ENCODE measurements around the gene SPTB. TPM values are rescaled to one million over a fixed set of nuclear protein-coding genes. Genes with fewer than 3 reads are reported as not detected.

Gene SPTB
- total and polyA plus RNA-seq, 9 of the 15 experiments (the other 6 are each of a cell fraction or from before 2014, with no cell fraction given) = 0.21 to 45.9 (median 11.7) TPM

- H3K4me2 ChIP-seq (ENCODE audit: insufficient read depth, low read length) = no peak overlapping the region
- BruUV-seq (replicated peaks) = no TSS peak
- ChIA-PET CTCF (ENCODE audit: low intra/inter-chr PET ratio) (no interaction called here), POLR2A (no interaction called here)
- no peaks in the 10 kb centered on the region for H3K9me1 ChIP-seq (ENCODE audit: control insufficient read depth, insufficient read depth, low read length)
- no peak overlapping the region for H3K4me3 ChIP-seq
- H3K79me2 ChIP-seq (ENCODE audit: control insufficient read depth, insufficient read depth, low read length) = no peaks in the 10 kb centered on the region
- no peaks in the 10 kb centered on the region; a peak in 1 of 5 replicates for H3K4me1 ChIP-seq (replicated peaks in 1 of 2; ENCODE audit: control insufficient read depth in 2 of 2, insufficient read depth in 2 of 2, low read length in 2 of 2)
- no peak for ATAC-seq
- no peak for DNase-seq (ENCODE audit: extremely low read depth in 1 of 4, low spot score in 3 of 4)
- in situ Hi-C loops (cut with MboI) = no loop called here
- H3K36me3 ChIP-seq (ENCODE audit: control insufficient read depth, insufficient read depth, low read length) = no peaks in the 10 kb centered on the region
- no peak for FAIRE-seq
- H2AFZ ChIP-seq (ENCODE audit: low read depth, low read length) = no peak overlapping the region
- no peaks in the 10 kb centered on the region for H4K20me1 ChIP-seq (replicated peaks; ENCODE audit: control insufficient read depth, insufficient read depth, low read length)
- peaks cover 4 to 64% of the 10 kb centered on the region in 2 experiments; a peak in 3 of 5 replicates for H3K27me3 ChIP-seq (ENCODE audit: control insufficient read depth in 2 of 2, insufficient read depth in 2 of 2, low read length in 2 of 2)
- 4% methylated on average over 4 of the region's 6 CpGs for WGBS (ENCODE audit: insufficient coverage, low coverage, missing lambda C conversion rate)
- H3K9me3 ChIP-seq (replicated peaks; ENCODE audit: control insufficient read depth, insufficient read depth, low read depth, low read length) = no peaks in the 10 kb centered on the region
- TF ChIP-seq ZNF785 (CRISPR knock-in tag; IDR thresholded peaks at IDR 0.05) (no peak), DLX4 (CRISPR knock-in tag; IDR thresholded peaks at IDR 0.05) (no peak), MTA1 (IDR thresholded peaks at IDR 0.05; ENCODE audit: borderline replicate concordance) (no peak)
- H3K27ac ChIP-seq (ENCODE audit: extremely low read depth, low read depth, low read length) = no peak overlapping the region
- no peak overlapping the region for H3K9ac ChIP-seq (ENCODE audit: insufficient read depth in 1 of 2, low read depth in 2 of 2, low read length in 2 of 2)
- intact Hi-C loops (cut with micrococcal nuclease) = no loop called here
Observed at GRCh38 chr14:64725879-64726584, 153.7 kb downstream of the SPTB start.

GRCh38 chr14:64725261-64725815, 154.4 kb downstream of the SPTB start:
- no peaks in the 10 kb centered on the region for H3K9me1 ChIP-seq (ENCODE audit: control insufficient read depth, insufficient read depth, low read length)
- H4K20me1 ChIP-seq (replicated peaks; ENCODE audit: control insufficient read depth, insufficient read depth, low read length) = no peaks in the 10 kb centered on the region
- H3K27me3 ChIP-seq (ENCODE audit: control insufficient read depth in 2 of 2, insufficient read depth in 2 of 2, low read length in 2 of 2) = peaks cover 4 to 65% of the 10 kb centered on the region in 2 experiments; a peak in 3 of 5 replicates
- ATAC-seq = no peak
- H3K4me2 ChIP-seq (ENCODE audit: insufficient read depth, low read length) = no peak overlapping the region
- in situ Hi-C loops (cut with MboI) = no loop called here
- H2AFZ ChIP-seq (ENCODE audit: low read depth, low read length) = no peak overlapping the region
- FAIRE-seq = no peak
- no peak overlapping the region for H3K27ac ChIP-seq (ENCODE audit: extremely low read depth, low read depth, low read length)
- H3K36me3 ChIP-seq (ENCODE audit: control insufficient read depth, insufficient read depth, low read length) = no peaks in the 10 kb centered on the region
- no peak overlapping the region for H3K4me3 ChIP-seq
- POLR2A ChIA-PET = interaction anchor here (1.3 kb wide), 1 partner anchor 19 kb away, joined by 3 read pairs; no protein-coding TSS in a partner anchor
- DNase-seq (ENCODE audit: extremely low read depth in 1 of 4, low spot score in 3 of 4) = no peak
- no peaks in the 10 kb centered on the region; a peak in 1 of 5 replicates for H3K4me1 ChIP-seq (replicated peaks in 1 of 2; ENCODE audit: control insufficient read depth in 2 of 2, insufficient read depth in 2 of 2, low read length in 2 of 2)
- intact Hi-C loops (cut with micrococcal nuclease) = no loop called here
- no peak overlapping the region for H3K9ac ChIP-seq (ENCODE audit: insufficient read depth in 1 of 2, low read depth in 2 of 2, low read length in 2 of 2)
- H3K9me3 ChIP-seq (replicated peaks; ENCODE audit: control insufficient read depth, insufficient read depth, low read depth, low read length) = no peaks in the 10 kb centered on the region
- CTCF ChIA-PET (ENCODE audit: low intra/inter-chr PET ratio) = no interaction called here
- WGBS (ENCODE audit: insufficient coverage, low coverage, missing lambda C conversion rate) = 4% methylated on average over 3 of the region's 3 CpGs
- BruUV-seq (replicated peaks) = no TSS peak
- H3K79me2 ChIP-seq (ENCODE audit: control insufficient read depth, insufficient read depth, low read length) = no peaks in the 10 kb centered on the region
- TF ChIP-seq ZNF407 (IDR thresholded peaks at IDR 0.05; ENCODE audit: low read depth) = no peak

Data from K562 (cell line).